HG03066 (cell line): ENCODE results near the gene SEMA3D.

Experiments used
- ATAC-seq: cut with Tn5 transposase; IDR thresholded peaks from one replicate; pipeline ENCODE4 v1.9.1; 2021; ENCODE audit warnings: low read depth; ENCODE audit not compliant: unreplicated experiment

The SEMA3D gene

GRCh38 chr7:85041605-85042216 lies 145.1 kb downstream of the SEMA3D start:
- no peak for ATAC-seq

- peak; percentile 80 for ATAC-seq
Measured at GRCh38 chr7:85039196-85039923, 147.5 kb downstream of the SEMA3D start.

- ATAC-seq = no peak
Measured at GRCh38 chr7:85038466-85038865, 148.4 kb downstream of the SEMA3D start.

- ATAC-seq = no peak
Measured at GRCh38 chr7:85033263-85033662, 153.6 kb downstream of the SEMA3D start.

GRCh38 chr7:85031475-85031874 lies 155.4 kb downstream of the SEMA3D start:
- ATAC-seq = no peak

GRCh38 chr7:85030893-85031292 lies 156.0 kb downstream of the SEMA3D start:
- no peak for ATAC-seq

GRCh38 chr7:85025312-85025756 lies 161.5 kb downstream of the SEMA3D start:
- peak; percentile 60 for ATAC-seq

- no peak for ATAC-seq
Measured at GRCh38 chr7:85023916-85024315, 162.9 kb downstream of the SEMA3D start.

GRCh38 chr7:85023066-85023712 lies 163.7 kb downstream of the SEMA3D start:
- no peak for ATAC-seq

- no peak for ATAC-seq
Measured at GRCh38 chr7:85022064-85022697, 164.7 kb downstream of the SEMA3D start.

GRCh38 chr7:85021101-85021704 lies 165.7 kb downstream of the SEMA3D start:
- ATAC-seq = no peak

GRCh38 chr7:85019778-85020177 lies 167.1 kb downstream of the SEMA3D start:
- no peak for ATAC-seq

- no peak for ATAC-seq
Measured at GRCh38 chr7:85019176-85019575, 167.7 kb downstream of the SEMA3D start.

GRCh38 chr7:85018498-85018897 lies 168.4 kb downstream of the SEMA3D start:
- no peak for ATAC-seq

GRCh38 chr7:85016286-85016685 lies 170.6 kb downstream of the SEMA3D start:
- no peak for ATAC-seq

- no peak for ATAC-seq
Measured at GRCh38 chr7:85014936-85015660, 171.8 kb downstream of the SEMA3D start.

GRCh38 chr7:85011127-85011526 lies 175.7 kb downstream of the SEMA3D start:
- ATAC-seq = no peak

- ATAC-seq = no peak
Measured at GRCh38 chr7:85010306-85010705, 176.6 kb downstream of the SEMA3D start.

GRCh38 chr7:85006754-85007153 lies 180.1 kb downstream of the SEMA3D start:
- ATAC-seq = no peak

- no peak for ATAC-seq
Measured at GRCh38 chr7:85004402-85004801, 182.5 kb downstream of the SEMA3D start.
